ENCODE data around the gene RBM20. TPM values are rescaled to one million over a fixed set of nuclear protein-coding genes. Genes with fewer than 3 reads are reported as not detected.

The RBM20 gene
- total RNA-seq, 1 experiment from 2014 or later, result 0.17 TPM

DNA sequence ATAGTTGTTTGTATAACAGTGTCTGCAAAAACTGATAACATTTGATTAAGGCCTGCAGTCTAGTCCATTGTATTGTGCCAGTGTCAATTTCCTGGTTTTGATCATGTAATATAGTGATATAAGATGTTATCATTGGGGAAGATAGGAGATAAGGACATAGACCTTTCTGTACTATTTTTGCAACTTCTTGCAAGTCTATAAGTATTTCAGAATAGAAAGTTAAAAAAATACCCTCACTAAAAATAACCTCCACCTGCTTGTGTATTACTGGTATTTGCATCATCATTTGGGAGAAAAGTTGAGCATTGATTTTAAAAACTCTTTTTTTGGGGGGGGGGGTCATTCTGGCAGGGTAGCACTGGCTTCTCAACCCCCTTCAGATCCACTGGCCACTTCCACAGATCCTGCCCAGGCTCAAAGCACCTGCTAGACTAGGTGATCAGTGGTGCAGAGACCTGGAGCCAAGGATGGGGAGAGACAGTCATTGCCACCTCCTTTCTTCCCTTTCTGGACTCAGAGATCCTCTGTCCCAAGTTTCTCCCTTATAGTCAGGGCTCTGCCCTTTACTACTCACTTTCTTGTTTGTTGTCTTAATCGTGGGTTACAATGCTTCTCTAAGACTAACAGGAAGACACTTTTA, 103.0 kb downstream of the RBM20 start:
- no peaks in the 10 kb centered on the region for H3K79me1 ChIP-seq (ENCODE audit: insufficient read depth, low read depth, low read length, poor library complexity, severe bottlenecking)
- H4K91ac ChIP-seq (ENCODE audit: insufficient read length, low read depth, low read length), result no peak overlapping the region
- no peak overlapping the region for H3K56ac ChIP-seq (ENCODE audit: insufficient read length, low read depth, low read length)
- no peak overlapping the region for H2AK5ac ChIP-seq (ENCODE audit: insufficient read length, low read length)
- no peak overlapping the region for H3K27ac ChIP-seq (ENCODE audit: insufficient read length, low read depth, low read length)
- H3K79me2 ChIP-seq (ENCODE audit: insufficient read depth, low read length), result no peaks in the 10 kb centered on the region
- H4K20me1 ChIP-seq (ENCODE audit: control insufficient read depth, insufficient read depth, insufficient read length), result no peaks in the 10 kb centered on the region
- Mint-ChIP-seq H3K9me3 (peaks cover 5 to 9% of the 10 kb centered on the region in 2 experiments; a peak in 3 of 5 replicates), H3K4me3 (no peak overlapping the region), H3K27ac (no peak overlapping the region), H3K36me3 (ENCODE audit: insufficient read depth in 1 of 3, low read depth in 3 of 3) (no peaks in the 10 kb centered on the region), H3K4me1 (peaks cover 7 to 10% of the 10 kb centered on the region in 2 experiments), H3K27me3 (ENCODE audit: low read depth) (no peaks in the 10 kb centered on the region; the same call in 1 of the 2 replicates)
- no peak overlapping the region for H4K5ac ChIP-seq (ENCODE audit: insufficient read length, low read depth, low read length)
- no peak for DNase-seq
- TF ChIP-seq, protein P1, sequence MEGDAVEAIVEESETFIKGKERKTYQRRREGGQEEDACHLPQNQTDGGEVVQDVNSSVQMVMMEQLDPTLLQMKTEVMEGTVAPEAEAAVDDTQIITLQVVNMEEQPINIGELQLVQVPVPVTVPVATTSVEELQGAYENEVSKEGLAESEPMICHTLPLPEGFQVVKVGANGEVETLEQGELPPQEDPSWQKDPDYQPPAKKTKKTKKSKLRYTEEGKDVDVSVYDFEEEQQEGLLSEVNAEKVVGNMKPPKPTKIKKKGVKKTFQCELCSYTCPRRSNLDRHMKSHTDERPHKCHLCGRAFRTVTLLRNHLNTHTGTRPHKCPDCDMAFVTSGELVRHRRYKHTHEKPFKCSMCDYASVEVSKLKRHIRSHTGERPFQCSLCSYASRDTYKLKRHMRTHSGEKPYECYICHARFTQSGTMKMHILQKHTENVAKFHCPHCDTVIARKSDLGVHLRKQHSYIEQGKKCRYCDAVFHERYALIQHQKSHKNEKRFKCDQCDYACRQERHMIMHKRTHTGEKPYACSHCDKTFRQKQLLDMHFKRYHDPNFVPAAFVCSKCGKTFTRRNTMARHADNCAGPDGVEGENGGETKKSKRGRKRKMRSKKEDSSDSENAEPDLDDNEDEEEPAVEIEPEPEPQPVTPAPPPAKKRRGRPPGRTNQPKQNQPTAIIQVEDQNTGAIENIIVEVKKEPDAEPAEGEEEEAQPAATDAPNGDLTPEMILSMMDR (conservative IDR thresholded peaks at IDR 0.05), result no peak
- WGBS (ENCODE audit: extremely low coverage, insufficient read length, low lambda C conversion rate), result no CpG with 5 or more reads among the region's 1 CpG
- no peak overlapping the region for H3K18ac ChIP-seq (ENCODE audit: insufficient read length, low read depth, low read length)
- no peak overlapping the region for H2BK120ac ChIP-seq (ENCODE audit: low read depth, low read length, poor library complexity, severe bottlenecking)
- no peak overlapping the region for H2BK15ac ChIP-seq (ENCODE audit: low read depth, low read length)
- no peaks in the 10 kb centered on the region for H3K9me3 ChIP-seq (ENCODE audit: control insufficient read depth, low read depth, low read length)
- no peak overlapping the region for H3K4me2 ChIP-seq (ENCODE audit: insufficient read depth, insufficient read length, low read length)
- no peak overlapping the region for H2AFZ ChIP-seq (ENCODE audit: low read length)
- no peak overlapping the region for H2BK12ac ChIP-seq (ENCODE audit: insufficient read length, low read depth, low read length)
- H3K27me3 ChIP-seq (ENCODE audit: insufficient read depth, low read length), result no peaks in the 10 kb centered on the region
- no peak overlapping the region for H3K4ac ChIP-seq (ENCODE audit: low read depth, low read length)
- no peak overlapping the region for H2BK5ac ChIP-seq (ENCODE audit: insufficient read length, low read length)
- H3K14ac ChIP-seq (ENCODE audit: insufficient read depth, low read length), result no peak overlapping the region
- no peak overlapping the region for H3K23ac ChIP-seq (ENCODE audit: insufficient read length, low read depth, low read length)
- H3K23me2 ChIP-seq (ENCODE audit: insufficient read length, low read depth, low read length, poor library complexity, severe bottlenecking), result no peaks in the 10 kb centered on the region
- H3K4me1 ChIP-seq (ENCODE audit: insufficient read depth, low read length), result no peaks in the 10 kb centered on the region
- H2BK20ac ChIP-seq (ENCODE audit: low read depth, low read length, poor library complexity, severe bottlenecking), result no peak overlapping the region
- H3T11ph ChIP-seq (ENCODE audit: low read length), result no peak overlapping the region
- H4K8ac ChIP-seq (replicated peaks; ENCODE audit: insufficient read length, low read depth, low read length), result no peak overlapping the region
- no peak overlapping the region for H3K9ac ChIP-seq (ENCODE audit: extremely low read depth, insufficient read length, low read length)
